ENCODE measurements around the gene ATP6V0A1.
"Not testable (repeated sequence)": the region's sequence is repeated elsewhere in the genome, so short reads cannot be mapped to it uniquely, and the experiment has no call there.

ATP6V0A1 gene

DNA sequence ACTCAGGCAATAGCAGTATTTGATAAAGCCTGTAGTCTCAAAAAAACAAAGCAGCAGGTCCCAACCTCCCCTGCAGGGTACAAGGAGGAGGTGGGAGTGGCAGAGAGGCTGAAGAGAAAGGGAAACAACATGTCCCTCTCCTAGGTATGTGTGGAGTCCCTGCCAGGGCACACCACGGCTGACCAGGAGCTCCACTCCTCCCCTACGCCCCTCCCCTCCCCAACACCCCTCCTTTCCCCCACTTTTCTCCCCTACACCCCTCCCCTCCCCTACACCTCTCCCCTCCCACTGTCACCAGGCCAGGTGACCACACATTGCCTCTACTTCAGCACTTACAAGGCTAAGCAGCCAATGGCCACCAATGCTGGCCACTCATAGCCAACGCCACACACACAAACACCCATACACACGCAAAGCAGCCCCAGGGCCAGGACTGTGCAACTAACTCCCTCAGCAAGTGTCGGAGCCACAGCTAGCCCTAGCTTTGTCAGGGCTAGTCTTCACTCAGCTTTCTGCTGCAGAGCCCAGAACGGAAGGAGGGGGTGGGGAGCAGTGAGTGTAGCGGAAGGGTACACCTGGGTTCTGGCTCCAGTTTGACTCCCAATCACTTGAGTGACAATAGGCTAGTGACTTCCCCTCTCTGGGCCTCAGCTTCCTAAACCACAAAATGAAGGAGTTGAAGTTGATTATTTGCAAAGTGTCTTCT, 43.8 kb upstream of the ATP6V0A1 start:
- no peak overlapping the region for H3K4me3 ChIP-seq (ENCODE audit: low read depth, low read length)
- TF ChIP-seq CTCF (IDR thresholded peaks at IDR 0.05; ENCODE audit: low read depth, low read length) = no peak

- H3K4me3 ChIP-seq (ENCODE audit: low read depth, low read length) = not testable (repeated sequence)
Observed at GRCh38 chr17:42417981-42418380, 40.7 kb upstream of the ATP6V0A1 start.

- TF ChIP-seq CTCF (IDR thresholded peaks at IDR 0.05; ENCODE audit: low read depth, low read length) = no peak
- peak overlapping the region; percentile 88 for H3K4me3 ChIP-seq (ENCODE audit: low read depth, low read length)
Observed at GRCh38 chr17:42421136-42421506, 37.6 kb upstream of the ATP6V0A1 start.

DNA sequence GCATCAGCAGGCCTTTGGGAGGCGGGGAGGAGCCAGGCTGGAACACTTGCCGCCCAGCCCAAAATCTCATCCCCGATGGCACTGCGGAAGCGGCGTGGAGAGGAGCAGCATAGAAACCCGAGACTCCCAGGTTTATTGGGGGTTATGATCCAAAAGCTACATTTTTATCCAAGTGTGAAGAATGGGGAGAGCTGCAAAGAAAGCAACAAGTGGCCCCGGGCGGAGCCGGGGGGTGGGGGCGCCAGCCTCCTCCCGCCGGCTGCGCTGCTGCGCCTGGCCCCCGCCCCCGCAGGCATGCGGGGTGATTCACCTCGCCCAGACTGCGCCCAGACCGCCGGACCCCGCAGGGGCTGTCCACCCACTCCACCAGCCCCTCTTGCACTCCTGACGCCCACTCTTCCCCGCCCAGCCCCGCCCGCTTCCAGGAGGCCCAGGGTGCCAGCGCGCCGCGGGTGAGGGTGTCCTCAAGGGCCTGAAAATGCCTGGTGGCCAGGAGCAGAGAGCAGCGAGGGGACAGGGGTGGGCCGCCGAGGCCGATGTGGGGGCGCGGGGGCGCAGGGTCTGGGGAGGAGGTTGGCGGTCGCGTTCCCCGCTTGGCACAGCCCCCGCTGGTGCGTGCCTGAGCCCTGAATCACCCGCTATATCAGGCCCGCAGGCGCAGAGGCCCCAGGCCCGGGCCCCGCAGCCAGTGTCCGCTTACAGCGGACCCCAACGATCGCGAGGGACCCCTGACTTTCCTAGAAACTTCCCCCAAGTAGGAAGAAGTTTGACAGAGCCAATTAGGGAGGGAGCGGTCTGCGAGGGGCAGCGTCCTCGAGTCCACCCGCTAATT, 37.0 kb upstream of the ATP6V0A1 start:
- TF ChIP-seq CTCF (IDR thresholded peaks at IDR 0.05; ENCODE audit: low read depth, low read length) = no peak
- peak overlapping the region; percentile 88 for H3K4me3 ChIP-seq (ENCODE audit: low read depth, low read length)

DNA sequence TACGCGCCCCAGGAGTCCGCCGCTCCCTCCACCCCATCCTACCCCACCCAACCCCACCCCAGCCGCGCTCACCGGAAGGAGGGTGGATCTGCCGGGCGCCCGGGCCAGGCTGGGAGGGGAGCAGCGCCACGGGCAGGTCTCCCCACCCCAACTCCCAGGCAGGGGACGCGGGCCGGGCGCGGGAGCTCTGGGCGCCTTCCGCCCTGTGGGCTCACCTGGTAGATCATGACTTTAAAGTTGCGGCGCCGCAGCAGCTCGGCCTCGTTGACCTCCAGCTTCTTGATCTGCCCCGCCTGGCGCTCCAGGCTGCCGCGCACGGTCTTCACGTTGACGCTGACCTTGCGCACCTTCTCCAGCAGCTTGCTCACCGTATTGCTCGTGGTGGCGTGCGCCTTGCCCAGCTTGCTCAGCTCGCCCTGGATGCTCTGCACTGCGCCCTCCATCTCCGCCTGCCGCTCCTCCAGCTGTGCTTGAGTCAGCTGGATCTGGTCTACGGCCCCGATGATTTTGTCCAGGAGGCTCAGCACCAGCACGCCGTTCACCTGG, 36.2 kb upstream of the ATP6V0A1 start:
- peak overlapping the region; percentile 88 for H3K4me3 ChIP-seq (ENCODE audit: low read depth, low read length)
- TF ChIP-seq CTCF (IDR thresholded peaks at IDR 0.05; ENCODE audit: low read depth, low read length) = no peak

DNA sequence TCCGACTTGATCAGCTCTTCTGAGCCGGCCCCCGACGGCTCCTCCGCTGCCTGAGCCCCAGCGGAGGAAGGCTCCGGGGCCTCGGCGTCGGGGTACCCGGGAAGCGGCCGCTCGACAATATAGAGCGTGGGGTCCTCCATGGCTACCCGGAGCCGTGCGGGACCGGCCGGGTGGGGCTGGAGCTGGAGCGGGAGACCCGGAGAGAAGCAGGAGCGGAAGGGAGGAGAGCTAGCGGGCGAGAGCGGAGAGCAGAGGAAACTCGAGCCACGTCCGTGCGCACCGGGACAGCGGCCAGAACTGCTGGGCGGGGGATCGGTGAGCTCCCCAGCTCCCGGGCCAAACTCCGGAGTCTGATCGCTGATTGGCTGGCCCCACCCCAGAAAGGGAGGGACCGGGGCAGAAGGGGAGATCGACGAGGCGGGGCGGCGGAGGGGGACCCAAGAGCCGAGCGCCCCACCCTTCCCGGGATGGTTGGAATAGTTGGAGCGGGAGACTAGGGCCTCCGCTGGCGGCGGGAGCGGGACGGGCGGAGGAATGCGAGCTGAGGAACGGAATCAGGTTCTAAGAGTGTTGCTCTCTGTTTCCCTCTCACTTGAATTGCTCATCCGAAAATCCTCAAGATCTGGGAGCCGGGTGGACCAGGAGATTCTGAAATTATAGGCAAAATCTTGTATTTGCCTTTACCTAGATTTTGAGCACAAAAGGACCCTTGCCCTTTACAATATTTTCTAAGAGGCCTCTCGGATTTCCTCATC, 35.5 kb upstream of the ATP6V0A1 start, which contains the start of gene CAVIN1:
CAVIN1 (minus strand) TSS at position 299 of the 755 bp plus-strand sequence; CDS start at position 140, 159 bp downstream.
- no peak for TF ChIP-seq CTCF (IDR thresholded peaks at IDR 0.05; ENCODE audit: low read depth, low read length)
- H3K4me3 ChIP-seq (ENCODE audit: low read depth, low read length) = peak within 1 kb of the TSS; percentile 88

DNA sequence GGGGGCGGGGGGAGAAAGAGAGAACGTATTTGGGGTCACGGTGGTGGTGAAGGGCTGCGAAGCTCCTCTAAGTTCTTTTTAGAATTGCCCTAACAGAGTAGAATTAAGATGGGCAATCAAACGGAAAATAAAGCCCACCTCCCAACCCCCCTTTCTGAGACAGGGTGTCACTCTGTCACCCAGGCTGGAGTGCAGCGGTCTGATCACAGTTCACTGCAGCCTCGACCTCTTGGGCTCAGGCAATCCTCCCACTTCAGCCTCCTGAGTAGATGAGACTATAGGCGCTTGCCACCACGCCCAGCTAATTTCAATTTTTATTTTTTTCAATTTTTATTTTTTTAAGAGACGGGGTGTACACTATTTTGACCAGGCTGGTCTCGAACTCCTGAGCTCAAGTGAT, 34.9 kb upstream of the ATP6V0A1 start:
- no peak for TF ChIP-seq CTCF (IDR thresholded peaks at IDR 0.05; ENCODE audit: low read depth, low read length)
- peak overlapping the region; percentile 88 for H3K4me3 ChIP-seq (ENCODE audit: low read depth, low read length)

Measured in WI38 (cell line).